Adipocyte (in vitro differentiated cells): ENCODE results near the gene BBC3.
"Not testable (repeated sequence)": the region's sequence is repeated elsewhere in the genome, so short reads cannot be mapped to it uniquely, and the experiment has no call there.

Experiments
- DNase-seq: peaks from one replicate; pipeline ENCODE4 v3.0.0-alpha.2; 2015; ENCODE audit warnings: low read depth
- H3K27me3 ChIP-seq: replicated peaks from 2 replicates; pipeline ENCODE4 v1.7.0; 2013; ENCODE audit warnings: mild to moderate bottlenecking, low read length, moderate library complexity; ENCODE audit not compliant: control insufficient read depth, insufficient read depth
- H3K36me3 ChIP-seq: 2 replicates; pipeline ENCODE4 v1.7.0; 2013; ENCODE audit warnings: low read length, mild to moderate bottlenecking, moderate library complexity; ENCODE audit not compliant: control insufficient read depth, insufficient read depth, severe bottlenecking
- H3K4me1 ChIP-seq: 2 replicates; pipeline ENCODE4 v1.7.0; 2013; ENCODE audit warnings: mild to moderate bottlenecking, low read length, moderate library complexity; ENCODE audit not compliant: control insufficient read depth, insufficient read depth
- H3K4me3 ChIP-seq: 2 replicates; pipeline ENCODE4 v1.7.0; 2013; ENCODE audit warnings: mild to moderate bottlenecking, low read length, moderate library complexity
- H3K9ac ChIP-seq: 2 replicates; pipeline ENCODE4 v1.7.0; 2013; ENCODE audit warnings: mild to moderate bottlenecking, low read length, moderate library complexity
- H3K9me3 ChIP-seq: 2 replicates; pipeline ENCODE4 v1.7.0; 2013; ENCODE audit warnings: mild to moderate bottlenecking, low read length, moderate library complexity; ENCODE audit not compliant: control insufficient read depth

Gene BBC3

DNA sequence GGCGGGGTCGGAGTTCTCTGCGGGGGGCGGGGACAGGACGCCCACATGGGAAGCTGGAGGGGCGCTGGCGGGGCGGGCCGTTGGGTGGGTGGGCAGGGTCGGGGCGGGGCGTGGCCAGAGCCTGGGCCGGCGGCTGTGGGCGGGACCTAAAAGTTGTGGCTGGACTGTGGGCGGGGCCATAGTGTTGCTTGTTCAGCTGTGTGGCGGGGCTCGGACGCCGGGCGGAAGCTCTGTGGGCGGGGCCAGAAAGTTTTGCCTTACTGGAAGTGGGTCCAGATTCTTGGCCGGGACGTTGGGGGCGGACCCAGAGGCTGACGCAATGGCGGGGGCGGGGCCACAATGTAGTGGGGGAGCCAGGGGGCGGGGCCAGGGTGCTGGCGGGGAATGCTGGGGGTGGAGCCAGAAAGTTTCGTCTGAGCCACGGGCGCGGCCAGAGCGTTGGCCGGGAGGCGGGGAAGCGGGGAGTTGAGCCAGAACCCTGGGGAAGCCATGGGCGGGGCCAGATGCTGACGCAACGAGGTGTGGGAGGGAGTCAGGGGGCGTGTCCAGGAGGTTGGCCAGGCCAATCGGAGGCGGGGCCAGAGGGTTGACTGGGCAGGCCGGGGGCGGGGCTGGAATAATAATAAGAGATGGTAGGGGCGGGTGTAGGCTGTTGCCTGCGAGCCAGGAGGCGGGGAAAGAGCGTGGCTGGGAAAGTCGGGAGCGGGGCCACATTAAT, 25.9 kb upstream of the BBC3 start:
- Histone ChIP-seq H3K9me3 (no peaks in the 10 kb centered on the region), H3K36me3 (peaks cover 28% of the 10 kb centered on the region), H3K27me3 (no peaks in the 10 kb centered on the region), H3K9ac (peak overlapping the region; percentile 84), H3K4me3 (peak overlapping the region; percentile 79), H3K4me1 (peaks cover 25% of the 10 kb centered on the region)
- DNase-seq: peak; percentile 100

DNA sequence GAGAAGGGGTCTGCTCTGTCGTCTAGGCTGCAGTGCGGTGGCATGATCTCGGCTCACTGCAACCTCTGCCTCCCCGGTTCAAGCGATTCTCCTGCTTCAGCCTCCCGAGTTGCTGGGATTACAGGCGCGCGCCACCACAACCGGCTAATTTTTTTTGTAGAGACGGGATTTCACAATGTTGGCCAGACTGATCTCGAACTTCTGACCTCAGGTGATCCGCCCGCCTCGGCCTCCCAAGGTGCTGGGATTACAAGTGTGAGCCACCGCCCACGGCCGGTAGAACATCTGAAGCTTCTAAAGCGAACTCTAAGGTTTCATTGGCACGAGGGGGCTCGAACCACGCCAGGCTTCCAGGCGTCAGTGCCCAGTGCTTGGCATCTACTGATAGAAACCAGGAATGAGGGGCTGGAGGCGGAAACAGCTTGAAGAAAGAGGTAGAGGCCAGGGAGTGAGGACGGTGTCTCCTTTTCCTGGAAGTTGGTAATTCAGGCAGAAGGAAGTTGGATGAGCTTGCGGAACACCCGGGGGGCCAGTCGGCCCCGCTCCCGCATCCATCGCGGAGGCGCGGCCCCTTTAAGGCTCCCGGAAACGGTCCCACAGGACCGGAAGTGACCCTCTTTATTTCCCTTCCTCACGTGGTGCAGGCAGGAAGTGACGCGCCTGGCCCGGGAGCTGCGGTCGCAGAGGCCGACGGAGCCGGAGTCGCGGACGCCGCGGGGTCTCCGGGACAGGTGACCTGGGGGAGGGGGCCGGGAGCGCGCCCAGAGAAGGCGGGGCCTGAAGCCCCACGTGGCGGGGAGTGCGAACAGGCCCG, 25.1 kb upstream of the BBC3 start, which contains the start of gene CCDC9:
CCDC9 (plus strand) TSS at position 647 of the 814 bp plus-strand sequence. CDS start 1,876 bp downstream, outside the sequence.
- peak within 1 kb of the TSS; percentile 91 for H3K9ac ChIP-seq
- H3K4me3 ChIP-seq: peak within 1 kb of the TSS; percentile 84
- no peaks in the 10 kb centered on the region for H3K27me3 ChIP-seq
- no peaks in the 10 kb centered on the region for H3K9me3 ChIP-seq
- DNase-seq: peak; percentile 98
- peaks cover 26% of the 10 kb centered on the region for H3K36me3 ChIP-seq
- H3K4me1 ChIP-seq: peaks cover 25% of the 10 kb centered on the region

DNA sequence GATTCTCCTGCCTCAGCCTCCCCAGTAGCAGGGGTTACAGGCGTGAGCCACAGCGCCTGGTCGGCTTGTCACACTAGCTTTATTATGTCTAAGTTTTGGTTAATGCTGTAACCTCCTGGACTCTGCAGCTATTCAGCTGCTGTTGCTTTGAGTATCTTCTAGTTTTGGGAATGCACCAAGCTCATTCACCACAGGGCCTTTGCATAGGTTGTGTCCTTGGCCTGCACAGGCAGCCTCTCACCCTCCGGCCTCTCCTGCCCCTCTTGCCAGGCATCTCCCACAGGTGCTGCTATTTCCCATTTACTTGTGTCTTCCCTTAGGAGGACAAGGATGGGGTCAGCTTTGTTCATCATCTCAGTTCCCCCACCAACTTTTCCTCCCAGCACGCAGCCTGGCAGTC, 23.0 kb upstream of the BBC3 start:
- H3K27me3 ChIP-seq: no peaks in the 10 kb centered on the region
- no peak overlapping the region for H3K4me3 ChIP-seq
- H3K9me3 ChIP-seq: no peaks in the 10 kb centered on the region
- H3K36me3 ChIP-seq: peaks cover 5% of the 10 kb centered on the region
- no peak for DNase-seq
- no peak overlapping the region for H3K9ac ChIP-seq
- H3K4me1 ChIP-seq: peaks cover 25% of the 10 kb centered on the region

DNA sequence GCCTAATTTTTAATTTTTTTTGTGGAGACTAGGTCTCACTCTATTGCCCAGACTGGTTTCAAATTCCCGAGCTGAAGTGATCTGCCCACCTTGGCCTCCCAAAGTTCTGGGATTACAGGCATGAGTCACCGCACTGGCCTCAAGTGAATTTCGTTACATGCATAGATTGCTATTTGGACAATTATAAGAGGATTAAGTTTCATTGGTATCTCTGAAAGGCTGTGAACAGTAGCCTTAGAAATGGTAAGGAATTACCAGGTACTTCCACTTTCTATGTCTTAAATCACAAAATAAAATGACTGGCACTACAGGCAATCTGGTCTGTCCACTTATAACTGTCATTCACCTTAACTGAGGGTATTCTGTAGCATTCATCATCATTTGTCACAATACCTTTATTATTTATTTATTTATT, 22.5 kb upstream of the BBC3 start:
- peaks cover under 1% of the 10 kb centered on the region for H3K36me3 ChIP-seq
- no peaks in the 10 kb centered on the region for H3K27me3 ChIP-seq

DNA sequence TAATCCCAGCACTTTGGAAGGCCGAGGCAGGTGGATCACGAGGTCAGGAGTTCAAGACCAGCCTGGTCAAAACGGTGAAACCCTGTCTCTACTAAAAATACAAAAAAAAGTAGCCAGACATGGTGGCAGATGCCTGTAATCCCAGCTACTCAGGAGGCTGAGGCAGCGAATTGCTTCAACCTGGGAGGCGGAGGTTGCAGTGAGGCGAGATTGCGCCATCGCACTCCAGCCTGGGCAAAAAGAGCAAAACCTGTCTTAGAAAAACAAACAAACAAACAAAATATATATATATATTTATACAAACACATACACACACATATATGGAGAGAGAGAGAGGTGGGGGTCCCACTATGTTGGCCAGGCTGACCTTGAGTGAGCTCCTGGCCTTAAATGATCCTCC, 22.0 kb upstream of the BBC3 start:
- H3K36me3 ChIP-seq, H3K27me3 ChIP-seq, H3K9me3 ChIP-seq, H3K9ac ChIP-seq, H3K4me3 ChIP-seq, DNase-seq: not testable (repeated sequence)
- H3K4me1 ChIP-seq: peaks cover 16% of the 10 kb centered on the region

More for the DNA sequence above, 22.5 kb upstream of the BBC3 start:
- Histone ChIP-seq H3K9me3 (no peaks in the 10 kb centered on the region), H3K4me1 (peaks cover 20% of the 10 kb centered on the region), H3K4me3 (no peak overlapping the region), H3K9ac (no peak overlapping the region)
- peak; percentile 85 for DNase-seq

DNA sequence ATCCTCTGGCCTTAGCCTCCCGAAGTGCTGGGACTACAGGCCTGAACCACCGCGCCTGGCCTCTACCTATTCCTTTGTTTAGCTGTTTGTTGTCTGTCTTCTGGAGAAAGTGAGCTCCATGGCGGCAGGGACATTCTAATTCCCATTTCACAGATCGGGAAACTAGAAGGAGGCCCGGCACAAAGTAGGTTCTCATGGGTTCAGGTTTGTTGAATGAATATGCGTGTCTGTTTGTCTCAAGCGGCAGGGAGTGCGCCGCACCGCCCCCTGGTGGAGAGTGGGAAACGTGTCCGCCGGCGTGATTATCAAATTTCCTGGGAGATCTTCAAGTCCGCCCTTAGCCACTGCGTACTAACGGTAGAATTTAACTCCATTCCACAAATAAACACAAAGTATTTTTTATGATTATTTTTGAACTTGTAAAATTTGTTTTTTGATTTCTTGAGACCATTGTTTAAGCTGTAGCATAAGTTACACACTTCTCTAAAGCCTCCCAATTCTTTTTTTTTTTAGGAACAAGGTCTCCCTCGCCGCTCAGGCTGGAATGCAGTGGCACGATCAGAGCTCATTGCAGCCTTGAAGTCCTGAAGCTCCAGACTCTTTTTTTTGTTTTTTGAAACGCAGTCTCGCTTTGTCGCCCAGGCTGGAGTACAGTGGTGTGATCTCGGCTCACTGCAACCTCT, 16.4 kb upstream of the BBC3 start:
- Histone ChIP-seq H3K36me3 (no peaks in the 10 kb centered on the region), H3K27me3 (no peaks in the 10 kb centered on the region), H3K9me3 (no peaks in the 10 kb centered on the region), H3K4me1 (peaks cover 8% of the 10 kb centered on the region), H3K4me3 (no peak overlapping the region), H3K9ac (peak overlapping the region; percentile 33)
- DNase-seq: peak; percentile 92

DNA sequence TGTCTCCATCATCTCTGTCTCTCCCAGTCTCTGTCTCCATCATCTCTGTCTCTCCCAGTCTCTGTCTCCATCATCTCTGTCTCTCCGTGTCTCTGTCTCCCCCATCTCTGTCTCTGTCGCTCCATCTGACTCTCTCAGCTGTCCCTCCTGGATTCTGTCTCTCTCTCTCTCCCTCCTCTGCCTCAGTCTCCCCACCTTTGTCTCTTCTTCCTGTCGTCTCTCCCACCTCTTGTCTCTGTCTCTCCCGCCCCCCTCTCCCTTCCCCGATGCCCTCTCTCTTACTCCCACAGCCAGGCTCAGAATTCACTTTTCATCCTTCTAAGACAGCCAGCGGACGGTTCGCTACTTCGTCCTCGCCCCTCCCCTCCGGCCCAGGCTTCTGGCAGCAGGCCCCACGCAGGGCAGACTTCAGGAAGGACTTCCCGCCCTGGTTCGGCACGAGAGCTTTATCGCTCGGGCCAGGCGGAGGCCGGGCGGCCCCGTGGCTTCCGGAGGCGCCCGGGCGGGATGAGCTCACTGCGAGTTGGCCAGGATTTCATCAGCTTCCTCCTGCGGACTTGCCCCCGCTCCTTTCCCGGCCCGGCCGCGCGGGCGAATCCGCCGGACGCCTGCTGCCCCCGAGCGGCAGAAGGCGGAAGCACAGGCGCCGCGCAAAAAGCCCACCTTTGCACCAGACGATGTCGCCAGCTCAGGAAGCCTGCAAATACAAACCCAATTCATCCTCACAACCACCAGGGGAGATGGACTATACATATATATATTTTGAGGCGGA, 13.0 kb upstream of the BBC3 start:
- H3K27me3 ChIP-seq: no peaks in the 10 kb centered on the region
- H3K4me1 ChIP-seq: peaks cover 8% of the 10 kb centered on the region
- no peaks in the 10 kb centered on the region for H3K9me3 ChIP-seq
- no peaks in the 10 kb centered on the region for H3K36me3 ChIP-seq
- peak; percentile 99 for DNase-seq
- H3K9ac ChIP-seq: peak overlapping the region; percentile 91
- peak overlapping the region; percentile 84 for H3K4me3 ChIP-seq

DNA sequence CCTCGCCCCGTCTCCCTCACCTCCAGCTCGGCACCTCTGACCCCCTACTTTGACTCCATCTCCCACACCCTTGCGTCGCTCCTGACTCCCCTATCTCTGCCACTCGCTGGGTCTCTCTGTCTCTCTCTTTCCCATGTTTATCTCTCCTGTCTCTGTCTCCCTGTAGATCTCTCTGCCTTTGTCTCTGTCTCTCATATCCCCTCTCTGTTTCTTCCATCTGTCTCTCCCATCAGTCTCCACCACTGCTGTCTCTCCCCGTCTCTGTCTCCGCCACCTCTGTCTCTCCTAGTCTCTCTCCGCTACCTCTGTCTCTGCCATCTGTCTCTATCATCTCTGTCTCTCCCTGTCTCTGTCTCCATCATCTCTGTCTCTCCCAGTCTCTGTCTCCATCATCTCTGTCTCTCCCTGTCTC, 12.4 kb upstream of the BBC3 start:
- no peaks in the 10 kb centered on the region for H3K9me3 ChIP-seq
- H3K36me3 ChIP-seq: no peaks in the 10 kb centered on the region
- no peak for DNase-seq
- H3K9ac ChIP-seq: peak overlapping the region; percentile 91
- H3K4me1 ChIP-seq: peaks cover 8% of the 10 kb centered on the region
- no peaks in the 10 kb centered on the region for H3K27me3 ChIP-seq
- H3K4me3 ChIP-seq: peak overlapping the region; percentile 84

DNA sequence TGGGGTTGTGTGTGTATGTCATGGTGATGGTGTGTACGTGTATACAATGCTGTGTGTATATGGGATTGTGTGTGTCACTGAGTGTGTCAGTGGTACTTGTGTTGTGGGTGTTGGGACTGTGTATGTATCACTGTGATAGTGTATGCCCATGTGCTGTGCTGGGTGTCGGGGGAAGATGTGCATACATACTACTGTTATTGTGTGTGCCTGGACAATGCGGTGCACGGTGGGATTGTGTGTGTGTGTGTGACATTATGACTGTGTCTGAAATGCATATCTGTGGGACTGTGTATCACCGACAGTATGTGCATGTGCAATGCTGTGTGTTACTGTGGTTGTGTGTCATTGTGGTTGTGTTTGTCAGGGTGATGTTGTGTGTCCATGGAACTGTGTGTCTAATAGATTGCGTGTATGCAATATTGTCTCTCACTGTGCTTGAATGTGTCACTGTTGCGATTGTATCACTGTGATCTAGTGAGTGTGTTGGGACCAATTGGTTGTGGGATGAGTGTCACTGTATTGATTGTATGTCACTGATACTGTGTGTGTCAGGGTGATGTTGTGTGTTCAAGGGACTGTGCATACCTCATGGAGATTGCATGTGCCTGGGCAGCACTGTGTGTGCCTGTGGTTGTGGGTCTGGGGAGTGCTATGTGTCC, 11.0 kb upstream of the BBC3 start:
- Histone ChIP-seq H3K36me3 (no peaks in the 10 kb centered on the region), H3K4me1 (peaks cover 8% of the 10 kb centered on the region), H3K9ac (no peak overlapping the region), H3K27me3 (no peaks in the 10 kb centered on the region), H3K4me3 (no peak overlapping the region), H3K9me3 (no peaks in the 10 kb centered on the region)
- DNase-seq: no peak
